Measurements from ENCODE around the gene NT5DC4.

NT5DC4 gene

DNA sequence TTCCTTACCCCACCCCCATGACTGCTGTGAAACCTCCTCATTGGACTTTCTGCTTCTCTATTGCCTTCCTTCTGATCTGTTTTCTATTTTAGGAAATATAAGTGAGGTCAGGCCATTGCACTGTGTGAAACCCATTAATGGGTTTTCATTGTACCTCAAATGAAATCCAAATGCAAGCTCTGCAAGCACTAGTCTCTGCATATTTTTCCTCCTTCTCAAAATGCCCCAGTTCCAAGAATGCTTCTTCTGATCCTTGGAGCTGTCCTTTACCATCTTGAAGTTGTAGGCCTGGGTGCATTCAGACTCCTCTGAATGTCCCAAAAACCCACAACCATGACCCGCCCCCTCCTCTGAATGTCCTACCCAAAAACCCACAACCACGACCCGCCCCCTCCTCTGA, 55.3 kb downstream of the NT5DC4 start:
- H3K4me3 ChIP-seq (ENCODE audit: low read depth, low read length, poor library complexity, severe bottlenecking), result no peak overlapping the region
- H3K9ac ChIP-seq (ENCODE audit: low read length), result no peak overlapping the region
- H3K27ac ChIP-seq (ENCODE audit: low read depth, low read length, poor library complexity, severe bottlenecking), result no peak overlapping the region
- H3K4me1 ChIP-seq (ENCODE audit: insufficient read depth, low read length, severe bottlenecking), result no peaks in the 10 kb centered on the region
- H3K4me2 ChIP-seq (ENCODE audit: low read length), result no peak overlapping the region
- no peaks in the 10 kb centered on the region for H3K79me2 ChIP-seq (ENCODE audit: insufficient read depth, low read length)
- H3K9me2 ChIP-seq (ENCODE audit: low read depth, low read length), result no peaks in the 10 kb centered on the region
- no peak for TF ChIP-seq EZH2 (IDR thresholded peaks at IDR 0.05; ENCODE audit: borderline replicate concordance, low read length)
- TF ChIP-seq, protein P1, sequence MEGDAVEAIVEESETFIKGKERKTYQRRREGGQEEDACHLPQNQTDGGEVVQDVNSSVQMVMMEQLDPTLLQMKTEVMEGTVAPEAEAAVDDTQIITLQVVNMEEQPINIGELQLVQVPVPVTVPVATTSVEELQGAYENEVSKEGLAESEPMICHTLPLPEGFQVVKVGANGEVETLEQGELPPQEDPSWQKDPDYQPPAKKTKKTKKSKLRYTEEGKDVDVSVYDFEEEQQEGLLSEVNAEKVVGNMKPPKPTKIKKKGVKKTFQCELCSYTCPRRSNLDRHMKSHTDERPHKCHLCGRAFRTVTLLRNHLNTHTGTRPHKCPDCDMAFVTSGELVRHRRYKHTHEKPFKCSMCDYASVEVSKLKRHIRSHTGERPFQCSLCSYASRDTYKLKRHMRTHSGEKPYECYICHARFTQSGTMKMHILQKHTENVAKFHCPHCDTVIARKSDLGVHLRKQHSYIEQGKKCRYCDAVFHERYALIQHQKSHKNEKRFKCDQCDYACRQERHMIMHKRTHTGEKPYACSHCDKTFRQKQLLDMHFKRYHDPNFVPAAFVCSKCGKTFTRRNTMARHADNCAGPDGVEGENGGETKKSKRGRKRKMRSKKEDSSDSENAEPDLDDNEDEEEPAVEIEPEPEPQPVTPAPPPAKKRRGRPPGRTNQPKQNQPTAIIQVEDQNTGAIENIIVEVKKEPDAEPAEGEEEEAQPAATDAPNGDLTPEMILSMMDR (IDR thresholded peaks at IDR 0.05; ENCODE audit: low read length), result no peak
- no peaks in the 10 kb centered on the region; the same call in 1 of the 2 replicates for H3K27me3 ChIP-seq (ENCODE audit: insufficient read depth, low read length)
- H2AFZ ChIP-seq (ENCODE audit: low read length), result no peak overlapping the region
- no peaks in the 10 kb centered on the region for H3F3A ChIP-seq (ENCODE audit: insufficient read depth, low read length)
- H3K36me3 ChIP-seq (ENCODE audit: insufficient read depth, low read length), result no peaks in the 10 kb centered on the region
- H4K20me1 ChIP-seq (ENCODE audit: insufficient read depth, low read length), result no peaks in the 10 kb centered on the region
- H3K9me3 ChIP-seq (ENCODE audit: low read length), result no peaks in the 10 kb centered on the region

DNA sequence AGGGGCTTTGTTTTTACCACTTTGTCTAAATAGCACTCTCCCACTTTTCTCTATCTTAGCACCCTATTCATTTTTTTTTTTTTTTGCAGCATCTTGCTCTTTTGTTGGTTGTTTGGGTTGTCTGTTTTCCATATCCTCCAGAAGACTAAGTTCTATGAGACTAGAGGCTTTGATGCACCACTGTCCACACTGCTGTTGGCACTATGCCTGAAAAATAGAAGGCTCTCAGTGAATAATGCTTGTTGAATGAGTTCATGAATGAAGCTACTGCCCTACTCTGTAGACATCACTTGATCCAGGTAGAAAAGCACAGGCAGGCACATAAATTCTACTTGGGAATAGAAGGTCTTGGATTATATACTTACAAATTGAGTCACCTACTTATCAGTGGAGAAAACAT, 56.2 kb downstream of the NT5DC4 start:
- Histone ChIP-seq H3K4me1 (ENCODE audit: insufficient read depth, low read length, severe bottlenecking) (no peaks in the 10 kb centered on the region), H3K4me3 (ENCODE audit: low read depth, low read length, poor library complexity, severe bottlenecking) (no peak overlapping the region), H4K20me1 (ENCODE audit: insufficient read depth, low read length) (no peaks in the 10 kb centered on the region), H3K9me2 (ENCODE audit: low read depth, low read length) (no peaks in the 10 kb centered on the region), H3F3A (ENCODE audit: insufficient read depth, low read length) (no peaks in the 10 kb centered on the region), H3K36me3 (ENCODE audit: insufficient read depth, low read length) (no peaks in the 10 kb centered on the region), H3K9ac (ENCODE audit: low read length) (no peak overlapping the region), H3K4me2 (ENCODE audit: low read length) (no peak overlapping the region), H3K9me3 (ENCODE audit: low read length) (no peaks in the 10 kb centered on the region), H3K79me2 (ENCODE audit: insufficient read depth, low read length) (no peaks in the 10 kb centered on the region), H3K27me3 (ENCODE audit: insufficient read depth, low read length) (no peaks in the 10 kb centered on the region; the same call in 1 of the 2 replicates), H3K27ac (ENCODE audit: low read depth, low read length, poor library complexity, severe bottlenecking) (no peak overlapping the region), H2AFZ (ENCODE audit: low read length) (no peak overlapping the region)
- TF ChIP-seq EZH2 (IDR thresholded peaks at IDR 0.05; ENCODE audit: borderline replicate concordance, low read length), result no peak
- TF ChIP-seq, protein P1 (IDR thresholded peaks at IDR 0.05; ENCODE audit: low read length), result no peak

DNA sequence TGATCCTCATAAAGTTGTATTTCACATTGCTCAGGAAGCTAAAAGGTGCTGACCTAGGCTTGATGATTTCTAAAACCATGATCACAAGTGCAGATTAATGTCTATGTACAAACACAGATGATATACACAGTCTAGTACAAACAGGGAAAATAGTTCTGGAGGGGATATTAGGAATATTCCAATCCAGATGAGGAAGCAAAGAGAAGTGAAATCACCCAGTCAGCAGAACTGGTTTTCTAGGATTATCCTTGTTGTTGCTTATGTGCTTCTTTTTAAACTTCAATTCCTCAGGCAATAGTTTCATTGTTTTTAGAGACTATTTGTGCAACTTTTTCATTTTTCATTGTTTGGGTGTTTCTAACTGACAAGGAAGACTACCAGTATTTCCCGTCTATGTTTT, 58.8 kb downstream of the NT5DC4 start:
- TF ChIP-seq EZH2 (IDR thresholded peaks at IDR 0.05; ENCODE audit: borderline replicate concordance, low read length), result no peak
- TF ChIP-seq, protein P1 (IDR thresholded peaks at IDR 0.05; ENCODE audit: low read length), result no peak
- no peak overlapping the region for H3K27ac ChIP-seq (ENCODE audit: low read depth, low read length, poor library complexity, severe bottlenecking)
- H3K9me3 ChIP-seq (ENCODE audit: low read length), result no peaks in the 10 kb centered on the region
- no peaks in the 10 kb centered on the region for H3K79me2 ChIP-seq (ENCODE audit: insufficient read depth, low read length)
- no peaks in the 10 kb centered on the region; the same call in 1 of the 2 replicates for H3K27me3 ChIP-seq (ENCODE audit: insufficient read depth, low read length)
- H3K4me2 ChIP-seq (ENCODE audit: low read length), result no peak overlapping the region
- H3K9ac ChIP-seq (ENCODE audit: low read length), result no peak overlapping the region
- H3K4me3 ChIP-seq (ENCODE audit: low read depth, low read length, poor library complexity, severe bottlenecking), result no peak overlapping the region
- H3K9me2 ChIP-seq (ENCODE audit: low read depth, low read length), result no peaks in the 10 kb centered on the region
- H3K4me1 ChIP-seq (ENCODE audit: insufficient read depth, low read length, severe bottlenecking), result no peaks in the 10 kb centered on the region
- H2AFZ ChIP-seq (ENCODE audit: low read length), result no peak overlapping the region
- H3F3A ChIP-seq (ENCODE audit: insufficient read depth, low read length), result no peaks in the 10 kb centered on the region
- H3K36me3 ChIP-seq (ENCODE audit: insufficient read depth, low read length), result no peaks in the 10 kb centered on the region
- no peaks in the 10 kb centered on the region for H4K20me1 ChIP-seq (ENCODE audit: insufficient read depth, low read length)

Data from OCI-LY1 (cell line).